Uterus (tissue), 4 donors: ENCODE data around the gene ENTPD1. TPM values are rescaled to one million over a fixed set of nuclear protein-coding genes. Genes with fewer than 3 reads are reported as not detected.
"Not testable (repeated sequence)": the region's sequence is repeated elsewhere in the genome, so short reads cannot be mapped to it uniquely, and the experiment has no call there.

Source experiments
- DNase-seq, 2 donors: peaks; one replicate each; pipeline ENCODE4 v3.0.0-alpha.2; 2019 to 2020
- H3K27ac ChIP-seq, 2 donors: fragments of 200-600 bp; sonication (generic); 1 replicate in 1 of 2; 2 replicates in 1 of 2; pipeline ENCODE4 v1.5.1; 2016 to 2018
- H3K27me3 ChIP-seq, 2 donors: fragments of 200-600 bp; sonication (generic); one replicate each; pipeline ENCODE4 v1.5.1; 2018 to 2019; ENCODE audit warnings: control low read depth in 1 of 2
- H3K36me3 ChIP-seq, 2 donors: fragments of 200-600 bp; sonication (generic); one replicate each; pipeline ENCODE4 v1.5.1; 2019; ENCODE audit warnings: control low read depth in 1 of 2
- H3K4me1 ChIP-seq, 2 donors: fragments of 200-600 bp; sonication (generic); one replicate each; pipeline ENCODE4 v1.5.1; 2018 to 2019; ENCODE audit warnings: control low read depth in 1 of 2
- H3K4me3 ChIP-seq, 2 donors: fragments of 200-600 bp; sonication (generic); 1 replicate in 1 of 2; 2 replicates in 1 of 2; pipeline ENCODE4 v1.5.1; 2018 to 2019; ENCODE audit warnings: mild to moderate bottlenecking in 1 of 2
- H3K9me3 ChIP-seq, 2 donors: fragments of 200-600 bp; sonication (generic); one replicate each; pipeline ENCODE4 v1.5.1; 2019; ENCODE audit warnings: control low read depth in 1 of 2
- CTCF ChIP-seq, 4 experiments: fragments of 200-600 bp in 2 of 4; fragments of 450-650 bp in 2 of 4; sonication (generic) in 2 of 4; IDR thresholded peaks; one replicate each; pipeline ENCODE4 v1.5.1; 2016 to 2019; ENCODE audit warnings: antibody characterized with exemption in 4 of 4, mild to moderate bottlenecking in 2 of 4, moderate library complexity in 1 of 4
- POLR2A ChIP-seq, 2 donors: fragments of 450-650 bp; IDR thresholded peaks; one replicate each; pipeline ENCODE4 v1.6.1; 2016; ENCODE audit warnings: antibody characterized with exemption in 2 of 2, mild to moderate bottlenecking in 1 of 2, moderate library complexity in 1 of 2
- intact Hi-C: fragments of 100-400 bp; cut with DNase I; formaldehyde crosslinking; loops from one replicate; pipeline ENCODE4 v1.15.1; 2023; ENCODE audit warnings: low total_unique reads
- total RNA-seq, 4 donors: library from RNA; depleted of rRNA in 3 of 4; stranded (reverse); fragments of >200 nt in 3 of 4; gene quantifications; one replicate each; pipeline versions ENCODE4 v1.1.0 to v1.2.4, GENCODE V29; 2014 to 2023
- donor health status: DM: yes; HTN: yes; CAD: no.

ENTPD1 gene
- total RNA-seq, 4 donors from 2014 or later = 42.4 to 99.5 (median 69.5) TPM

- Histone ChIP-seq H3K36me3 (no peaks in the 10 kb centered on the region), H3K27me3 (no peaks in the 10 kb centered on the region), H3K27ac (peak overlapping the region; percentile 88 to 89), H3K4me1 (no peaks in the 10 kb centered on the region), H3K9me3 (no peaks in the 10 kb centered on the region), H3K4me3 (peak overlapping the region; percentile 53 to 67)
- TF ChIP-seq POLR2A (IDR thresholded peaks at IDR 0.05) = no peak
- peak in 1 of 4 experiments; percentile 8 for TF ChIP-seq CTCF (IDR thresholded peaks at IDR 0.05)
- peak; percentile 35 to 45 for DNase-seq
- intact Hi-C loops = no loop called here
Measured at GRCh38 chr10:95906677-95907455, 150.9 kb downstream of the ENTPD1 start.

- H3K4me1 ChIP-seq = no peaks in the 10 kb centered on the region
- intact Hi-C loops = no loop called here
Measured at GRCh38 chr10:95907456-95908253, 151.7 kb downstream of the ENTPD1 start, which contains the start of gene CC2D2B. Gene CC2D2B (plus strand): TSS chr10:95907975. CDS start chr10:95911324, 3,349 bp downstream.

GRCh38 chr10:95908450-95908849, 152.5 kb downstream of the ENTPD1 start:
- no peak overlapping the region for H3K4me3 ChIP-seq
- H3K9me3 ChIP-seq = no peaks in the 10 kb centered on the region
- H3K4me1 ChIP-seq = no peaks in the 10 kb centered on the region
- peak overlapping the region; percentile 88 to 89 for H3K27ac ChIP-seq
- DNase-seq = no peak
- intact Hi-C loops = no loop called here
- TF ChIP-seq POLR2A (IDR thresholded peaks at IDR 0.05) = no peak
- no peak for TF ChIP-seq CTCF (IDR thresholded peaks at IDR 0.05)
- H3K27me3 ChIP-seq = no peaks in the 10 kb centered on the region
- no peaks in the 10 kb centered on the region for H3K36me3 ChIP-seq

More at GRCh38 chr10:95907456-95908253, 151.7 kb downstream of the ENTPD1 start, which contains the start of gene CC2D2B:
- Histone ChIP-seq H3K4me3 (peak within 1 kb of the TSS; percentile 53 to 67), H3K27ac (peak within 1 kb of the TSS; percentile 88 to 89), H3K27me3 (no peaks in the 10 kb centered on the region), H3K36me3 (no peaks in the 10 kb centered on the region), H3K9me3 (no peaks in the 10 kb centered on the region)
- TF ChIP-seq POLR2A (IDR thresholded peaks at IDR 0.05) (peak in 1 of 2 donors; percentile 18), CTCF (IDR thresholded peaks at IDR 0.05) (peak in 2 of 4 experiments; percentile 7 to 26)
- DNase-seq = peak; percentile 81 to 82

GRCh38 chr10:95909561-95909960, 153.6 kb downstream of the ENTPD1 start:
- intact Hi-C loops = no loop called here
- no peak for TF ChIP-seq POLR2A (IDR thresholded peaks at IDR 0.05)
- TF ChIP-seq CTCF (IDR thresholded peaks at IDR 0.05) = no peak
- H3K27ac ChIP-seq = no peak overlapping the region

GRCh38 chr10:95916039-95916438, 160.1 kb downstream of the ENTPD1 start:
- H3K4me3 ChIP-seq, H3K36me3 ChIP-seq, H3K9me3 ChIP-seq, H3K27me3 ChIP-seq, DNase-seq, intact Hi-C loops, H3K4me1 ChIP-seq, H3K27ac ChIP-seq: not testable (repeated sequence)

More at GRCh38 chr10:95909561-95909960, 153.6 kb downstream of the ENTPD1 start:
- H3K36me3 ChIP-seq = no peaks in the 10 kb centered on the region
- H3K9me3 ChIP-seq = no peaks in the 10 kb centered on the region
- no peaks in the 10 kb centered on the region for H3K27me3 ChIP-seq
- no peak for DNase-seq
- H3K4me1 ChIP-seq = no peaks in the 10 kb centered on the region
- H3K4me3 ChIP-seq = no peak overlapping the region

Other genes starting within 250 kb of the ENTPD1 start
- 100 to 1,000 TPM in 3 of 4 donors, 10 to 100 TPM in 1; 89.9 to 422 (median 271) TPM for gene SORBS1, start 194.8 kb upstream of the ENTPD1 start, total RNA-seq
- 100 to 1,000 TPM in 1 of 4 donors, 10 to 100 TPM in 1, 1 to 10 TPM in 2; 4.7 to 112 (median 21.7) TPM for gene ALDH18A1, start 99.5 kb upstream of the ENTPD1 start, total RNA-seq
- 10 to 100 TPM; 27.6 to 41.9 (median 30.6) TPM for gene TCTN3, start 62.2 kb upstream of the ENTPD1 start, total RNA-seq
- 1 to 10 TPM; 2.1 to 7.3 (median 5.0) TPM for gene CC2D2B, start 151.8 kb downstream of the ENTPD1 start, total RNA-seq